ENCODE measurements around the gene KIF26B.
"Not testable (repeated sequence)": the region's sequence is repeated elsewhere in the genome, so short reads cannot be mapped to it uniquely, and the experiment has no call there.

Gene KIF26B

DNA sequence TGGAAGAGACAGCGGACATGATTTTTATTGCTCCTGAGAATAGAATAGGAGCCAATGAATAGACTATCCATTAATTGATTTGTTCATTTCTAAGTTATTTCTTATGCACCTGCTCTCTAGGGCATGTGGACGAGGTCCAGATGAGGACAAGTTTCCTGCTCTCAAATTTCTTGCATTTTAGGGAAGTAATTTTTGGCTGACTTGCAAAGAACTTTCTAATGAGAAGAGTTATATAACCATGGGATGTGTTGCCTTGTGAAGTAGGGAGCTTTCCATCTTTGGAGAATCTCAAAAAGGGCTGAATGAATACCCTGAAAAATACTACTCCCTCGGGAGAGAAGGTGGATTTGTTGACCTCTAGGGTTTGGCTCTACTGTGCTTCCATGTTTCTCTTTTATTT, 243.0 kb downstream of the KIF26B start:
- no peak for DNase-seq

DNA sequence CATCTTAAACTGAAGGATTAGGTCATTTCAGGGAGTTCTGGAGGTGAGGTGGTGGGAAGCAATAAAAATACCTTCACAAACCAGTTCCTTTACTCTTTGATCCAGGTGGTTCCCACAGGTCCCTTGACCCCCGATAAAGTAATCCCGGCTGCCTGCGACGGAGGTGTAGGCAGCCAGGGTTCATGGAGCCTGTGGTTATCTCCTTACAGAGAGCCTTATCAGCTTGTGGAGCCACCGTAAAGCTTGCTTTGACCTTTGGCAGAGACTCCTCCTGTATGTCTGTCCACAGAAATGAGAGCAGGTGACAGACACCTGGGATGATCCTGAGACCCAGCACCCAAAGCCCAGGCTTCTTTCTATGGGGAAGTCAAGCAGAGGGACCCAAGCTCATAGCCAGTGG, 243.4 kb downstream of the KIF26B start:
- no peak for DNase-seq

DNA sequence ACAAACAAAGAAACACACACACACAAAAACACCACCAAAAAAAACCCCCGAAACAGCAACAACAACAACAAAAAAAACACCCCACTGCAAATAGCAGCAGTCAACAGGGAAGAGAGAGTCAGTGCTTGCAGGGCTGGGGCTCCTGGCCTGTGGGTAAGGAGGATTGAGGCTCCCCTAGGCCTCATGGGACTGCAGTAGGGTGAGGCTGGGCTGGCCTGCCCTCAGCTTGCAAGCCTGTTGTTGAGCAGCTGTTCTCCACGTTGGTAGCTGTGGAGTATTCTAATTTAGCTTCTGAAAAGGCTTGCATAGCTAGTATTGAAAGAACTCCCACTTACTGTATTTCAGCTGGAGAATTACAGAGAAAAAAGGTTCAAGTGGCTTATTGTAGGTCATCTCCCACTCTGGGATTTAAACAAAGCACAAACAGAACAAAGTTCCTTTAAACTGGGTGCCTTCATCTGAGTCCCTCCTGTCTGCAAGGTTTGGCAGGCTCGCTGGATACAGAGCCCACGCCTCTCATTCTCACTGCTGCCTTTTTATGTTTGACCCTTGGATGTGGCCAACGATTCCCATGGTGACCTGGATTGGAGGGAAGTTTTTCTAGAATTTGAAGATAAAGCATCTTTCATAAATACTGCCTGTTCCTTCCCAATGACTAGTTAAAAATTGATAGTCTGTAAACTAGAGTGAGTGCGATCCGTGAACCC, 247.2 kb downstream of the KIF26B start:
- no peak for DNase-seq

DNA sequence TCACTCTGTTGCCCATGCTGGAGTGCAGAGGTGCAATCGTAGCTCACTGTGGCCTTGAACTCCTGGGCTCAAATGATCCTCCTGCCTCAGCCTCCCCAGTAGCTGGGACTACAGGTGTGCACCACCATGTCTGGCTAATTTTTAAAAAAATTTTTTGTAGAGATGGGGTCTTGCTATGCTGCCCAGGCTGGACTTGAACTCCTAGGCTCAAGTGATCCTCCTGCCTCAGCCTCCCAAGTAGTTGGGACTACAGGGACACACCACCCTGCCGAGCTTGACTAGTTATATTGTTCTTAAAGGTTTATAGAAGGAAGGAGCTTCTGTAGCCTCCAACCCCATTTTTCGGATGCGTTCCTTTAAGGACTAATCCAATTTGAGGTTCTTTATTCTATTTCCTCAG, 248.2 kb downstream of the KIF26B start:
- not testable (repeated sequence) for DNase-seq

DNA sequence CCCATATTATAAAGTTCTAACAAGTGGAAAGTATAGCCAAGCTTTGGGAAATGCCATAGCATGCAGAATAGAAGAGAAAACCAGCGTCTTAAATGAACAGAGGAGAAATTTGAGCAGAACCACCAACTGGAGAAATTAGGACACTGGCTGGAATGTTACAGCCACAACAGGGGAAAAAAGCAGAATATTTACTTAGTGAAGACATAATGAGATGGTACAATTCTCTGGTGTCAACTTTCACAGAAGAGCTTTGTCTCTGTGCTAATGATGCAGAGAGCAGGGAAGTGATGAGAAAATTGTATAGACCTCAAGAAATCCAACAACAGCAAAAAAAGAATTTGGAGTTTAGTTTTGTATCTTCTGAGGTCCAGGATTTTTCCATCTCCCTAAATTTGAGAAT, 249.7 kb downstream of the KIF26B start:
- no peak for DNase-seq

DNA sequence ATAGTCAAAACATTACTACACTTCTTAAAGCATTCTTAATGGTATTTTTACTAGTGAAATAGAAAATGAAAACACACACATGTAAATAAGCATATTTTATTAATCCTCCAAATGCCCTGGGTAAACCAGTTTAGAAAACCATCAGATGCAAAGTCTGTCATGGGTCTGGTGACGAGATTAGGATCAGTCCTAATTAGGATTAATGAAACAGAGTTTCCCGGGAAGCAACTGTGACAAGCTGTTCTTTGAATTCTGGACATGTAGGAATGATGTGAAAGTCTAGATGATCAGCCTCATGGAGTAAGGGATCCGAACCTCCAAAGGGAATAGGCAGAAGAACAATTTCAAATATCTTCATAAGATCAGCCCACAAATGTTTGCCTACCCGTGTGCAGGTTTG, 250.2 kb downstream of the KIF26B start:
- DNase-seq: no peak

DNA sequence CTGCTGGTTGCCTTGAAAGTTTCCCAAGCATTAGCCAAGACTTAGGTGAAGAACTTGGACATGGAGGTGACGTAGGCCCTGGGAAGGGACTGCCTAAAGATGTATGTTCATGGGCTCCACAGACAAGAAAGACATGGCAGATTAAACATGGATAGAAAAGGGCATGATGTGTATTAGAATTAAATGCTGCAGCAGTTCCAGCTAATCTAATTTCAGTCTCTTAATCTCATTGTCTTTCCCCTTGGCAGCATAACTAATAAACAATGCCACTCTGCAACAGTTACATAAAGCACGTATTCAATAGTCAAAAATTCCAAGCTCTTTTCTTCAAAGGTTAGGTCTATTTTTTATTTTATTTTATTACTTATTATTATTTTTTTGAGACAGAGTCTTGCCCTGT, 251.6 kb downstream of the KIF26B start:
- no peak for DNase-seq

DNA sequence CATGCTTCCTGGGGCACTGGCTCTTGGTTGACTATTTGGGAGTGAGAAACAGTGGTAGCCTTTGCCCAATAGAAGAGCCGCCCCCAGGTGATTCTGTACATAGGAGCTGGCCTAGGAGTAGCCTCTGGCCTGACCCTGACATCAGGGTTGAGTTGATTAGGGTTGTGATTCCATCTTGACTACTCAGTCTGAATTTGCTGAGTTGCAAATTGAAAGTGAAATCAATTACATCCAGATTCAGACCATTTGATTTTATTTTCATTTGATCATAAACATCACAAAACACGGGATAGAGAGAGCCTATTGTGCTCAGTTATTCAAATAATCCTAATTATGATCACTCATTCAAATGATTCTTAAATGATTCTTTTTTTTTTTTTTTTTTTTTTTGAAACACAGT, 253.2 kb downstream of the KIF26B start:
- DNase-seq: no peak

DNA sequence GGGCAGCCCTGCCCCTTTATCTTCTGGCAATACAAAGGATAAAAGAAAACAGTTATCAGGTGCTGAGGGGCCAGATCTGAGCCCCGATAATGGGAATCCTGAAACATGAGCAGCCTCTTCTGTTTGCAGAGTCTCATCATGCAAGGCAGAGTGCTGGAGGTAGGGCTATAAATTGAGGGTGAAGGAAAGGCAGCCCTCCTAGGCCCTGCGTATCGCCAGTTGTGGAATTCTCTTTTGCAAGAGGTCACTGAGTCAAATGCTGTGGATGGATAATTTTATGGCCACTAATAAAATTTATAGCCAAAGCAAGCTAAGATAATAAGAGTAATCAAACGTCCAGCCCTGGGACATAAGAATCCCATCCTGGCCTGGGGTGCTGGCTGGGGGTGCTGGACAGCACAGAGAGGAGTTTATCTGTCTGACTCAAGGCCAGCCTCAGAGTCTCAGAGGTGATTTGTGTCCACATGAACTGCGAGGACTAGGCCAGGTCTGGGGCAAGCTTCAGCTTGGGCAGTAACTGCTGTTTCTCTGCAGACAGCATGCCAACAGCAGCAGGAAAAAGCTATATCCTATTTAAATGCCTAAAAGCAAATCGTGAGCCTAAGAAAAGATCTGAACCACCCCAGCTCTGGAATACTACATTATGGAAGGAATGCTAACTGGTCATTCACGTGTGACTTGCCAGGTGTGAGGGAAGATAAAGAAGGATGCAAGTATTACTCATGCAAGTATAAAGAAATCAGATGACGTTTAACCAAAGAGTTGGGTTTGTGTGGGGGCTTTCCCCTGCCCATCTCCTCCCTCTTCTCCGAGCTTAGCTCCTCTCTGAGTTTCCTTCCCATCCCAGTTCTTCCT, 254.8 kb downstream of the KIF26B start:
- no peak for DNase-seq

DNA sequence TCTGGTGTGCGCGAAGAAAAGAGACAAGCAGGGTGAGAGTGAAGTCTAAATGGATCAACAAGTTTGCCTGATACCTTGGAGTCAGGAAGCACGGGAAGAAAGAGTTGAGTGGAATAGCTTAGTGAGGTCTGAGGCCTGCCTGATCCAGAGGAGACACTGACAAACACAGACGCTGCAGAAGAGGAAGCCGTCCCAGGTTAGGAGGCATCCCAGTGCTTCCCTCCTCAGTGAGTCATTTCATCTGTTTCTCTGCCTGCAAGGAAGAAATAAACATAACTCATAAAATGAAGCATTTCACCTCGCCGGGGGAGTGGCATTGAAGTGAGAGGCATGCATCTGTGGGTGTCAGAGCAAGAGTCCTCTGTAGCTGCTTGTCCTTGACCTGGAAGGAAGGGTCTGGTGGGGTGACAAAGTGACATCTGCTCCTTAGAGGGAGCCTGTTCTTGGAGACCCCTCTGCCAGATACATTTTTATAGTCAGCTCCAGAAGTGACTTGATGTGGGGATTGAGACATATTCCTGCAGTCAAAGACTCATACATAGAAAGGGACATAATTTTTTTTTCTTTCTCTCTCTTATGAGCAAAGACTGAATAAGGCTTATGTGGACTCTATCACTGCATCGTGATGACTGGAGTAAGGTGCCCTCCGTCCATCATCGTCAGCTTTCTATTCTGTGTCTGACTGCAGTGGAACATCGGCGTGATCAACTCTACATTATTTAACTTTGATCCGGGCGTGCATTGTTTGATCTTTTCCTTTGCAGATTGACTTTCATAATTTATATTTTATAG, 256.7 kb downstream of the KIF26B start:
- no peak for DNase-seq

DNA sequence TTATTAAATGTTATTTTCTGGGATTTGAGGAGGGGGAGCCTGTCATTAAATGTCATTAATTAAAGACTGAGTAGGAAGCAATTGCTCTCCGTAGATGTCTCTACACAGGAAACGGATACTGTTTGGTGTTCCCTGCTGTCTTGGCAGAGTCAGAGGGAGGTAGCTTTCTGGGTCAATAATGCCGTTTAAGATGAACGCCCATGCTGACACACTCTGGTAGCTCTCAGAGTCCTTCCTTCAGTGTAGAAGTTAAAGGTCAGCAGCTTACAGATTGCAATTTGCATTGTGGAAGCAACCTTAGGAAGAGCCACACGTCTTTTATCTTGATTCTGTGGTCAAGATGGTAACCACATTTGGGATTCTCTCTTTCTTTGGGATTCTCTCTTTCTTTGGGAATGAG, 257.5 kb downstream of the KIF26B start:
- no peak for DNase-seq

DNA sequence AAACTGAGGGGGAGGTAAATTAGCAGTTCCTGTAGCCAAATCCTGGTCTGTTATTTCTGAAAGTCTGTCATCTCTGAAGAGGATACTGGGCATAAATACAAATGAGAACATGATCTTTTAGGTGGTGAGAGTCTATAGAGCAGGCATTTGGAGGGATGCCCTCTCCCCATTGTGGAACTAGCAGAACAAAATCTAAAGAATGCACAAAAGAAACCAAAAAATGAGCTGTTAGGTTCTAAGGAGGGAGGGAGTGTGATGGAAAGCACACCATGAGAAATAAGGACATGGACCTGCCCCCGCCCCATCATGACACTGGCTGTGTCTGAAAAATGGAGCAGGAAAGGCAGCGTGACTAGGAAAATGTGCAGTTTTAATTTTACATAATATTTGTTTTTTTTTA, 262.0 kb downstream of the KIF26B start:
- DNase-seq: no peak

DNA sequence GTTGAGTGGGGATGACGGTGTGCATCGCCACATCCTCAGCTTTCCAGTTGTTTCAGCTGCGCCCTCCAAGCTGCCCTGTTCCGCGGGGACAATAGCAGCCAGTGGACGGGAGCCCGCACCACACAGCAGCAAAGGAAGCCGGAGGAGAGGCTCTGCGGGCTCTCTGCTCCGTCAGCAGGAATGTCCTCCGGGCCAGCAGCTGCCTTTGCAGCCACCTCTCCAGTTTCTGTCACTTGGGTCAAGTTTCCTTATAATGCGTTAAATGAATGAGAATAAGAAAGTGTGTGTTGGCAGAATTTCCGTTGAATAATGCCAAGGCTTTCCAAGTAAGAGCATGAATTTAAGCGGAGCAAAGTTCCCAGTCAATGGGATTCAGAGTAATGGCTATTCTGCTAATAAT, 263.3 kb downstream of the KIF26B start:
- DNase-seq: no peak

DNA sequence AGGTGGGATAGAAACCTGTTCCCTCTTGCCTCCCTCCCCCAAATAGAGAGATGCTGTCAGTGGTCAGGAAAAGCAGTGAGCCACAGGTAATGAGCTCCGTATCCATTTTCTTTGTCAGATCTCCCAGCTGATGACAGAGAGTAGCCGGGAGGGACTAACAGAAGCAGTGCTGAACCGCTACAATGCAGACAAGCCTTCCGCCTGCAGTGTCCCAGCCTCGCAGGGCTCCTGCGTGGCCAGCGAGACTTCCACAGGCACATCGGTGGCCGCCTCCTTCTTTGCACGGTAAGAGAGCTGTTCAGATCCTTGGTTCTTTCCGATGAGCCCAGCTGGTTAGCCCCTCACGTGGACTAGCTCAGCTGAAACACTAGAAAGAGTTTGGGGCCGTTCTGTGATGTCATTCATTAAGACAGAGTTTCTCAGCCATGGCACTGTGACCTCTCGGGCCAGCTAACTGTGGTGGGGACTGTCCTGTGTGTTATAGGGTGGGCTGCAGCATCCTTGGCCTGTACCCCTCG, 264.7 kb downstream of the KIF26B start:
- DNase-seq: no peak

DNA sequence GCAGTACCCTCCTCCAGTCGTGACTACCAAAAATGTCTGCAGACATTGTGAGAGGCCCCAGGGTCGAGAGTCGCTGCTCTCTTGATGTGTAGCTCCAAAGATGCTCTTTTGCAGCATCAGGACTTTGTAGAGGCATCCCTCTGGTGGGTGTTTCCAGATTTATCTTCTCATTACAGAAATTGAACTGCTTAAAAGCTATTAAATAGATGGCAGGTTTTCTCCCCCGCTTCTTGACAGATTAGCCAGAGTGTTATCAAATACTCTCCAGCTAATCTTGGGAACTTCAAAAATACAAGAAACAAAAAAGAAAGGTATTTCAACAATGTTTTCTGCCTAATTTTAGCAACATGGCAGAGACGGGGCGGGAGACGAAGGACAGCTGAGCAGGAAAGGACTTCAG, 265.2 kb downstream of the KIF26B start:
- no peak for DNase-seq

DNA sequence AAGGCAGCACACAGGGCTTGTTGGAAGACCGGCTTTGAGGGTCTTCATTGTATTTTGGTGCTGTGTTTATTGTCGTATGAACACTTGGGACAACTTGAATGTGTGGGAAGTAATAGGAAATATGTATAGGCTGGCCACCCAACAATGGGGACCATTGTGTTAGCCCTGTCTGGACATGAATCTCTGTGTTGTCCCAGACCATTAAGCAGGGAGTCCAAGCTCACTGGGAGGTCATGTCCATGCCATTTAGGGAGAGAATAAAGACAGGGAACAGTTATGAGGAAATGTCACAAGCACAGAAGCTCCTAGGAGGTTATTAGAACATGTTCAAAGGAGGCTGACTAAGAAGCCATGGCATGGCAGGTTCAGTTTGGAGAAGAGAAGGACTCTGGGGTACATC, 266.1 kb downstream of the KIF26B start:
- DNase-seq: no peak

DNA sequence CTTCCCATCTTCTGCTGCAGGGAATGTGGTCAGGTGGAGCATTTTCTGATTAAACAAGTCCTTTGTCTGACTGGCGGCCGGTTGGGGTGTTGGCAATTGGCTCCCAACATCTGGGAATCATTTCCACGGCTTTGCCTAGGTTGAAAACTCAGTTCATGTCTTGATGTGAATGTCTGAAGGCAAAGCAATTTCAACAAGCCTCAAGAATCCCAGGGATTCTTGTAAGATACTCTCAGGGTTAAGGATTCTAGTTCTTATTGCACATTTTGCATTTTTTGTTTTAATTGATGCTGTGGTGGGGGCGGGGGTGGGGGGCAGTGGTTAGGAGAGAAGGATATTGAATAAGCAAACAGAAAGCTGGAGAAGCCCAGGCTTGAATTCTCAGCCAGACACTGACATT, 273.9 kb downstream of the KIF26B start:
- no peak for DNase-seq

DNA sequence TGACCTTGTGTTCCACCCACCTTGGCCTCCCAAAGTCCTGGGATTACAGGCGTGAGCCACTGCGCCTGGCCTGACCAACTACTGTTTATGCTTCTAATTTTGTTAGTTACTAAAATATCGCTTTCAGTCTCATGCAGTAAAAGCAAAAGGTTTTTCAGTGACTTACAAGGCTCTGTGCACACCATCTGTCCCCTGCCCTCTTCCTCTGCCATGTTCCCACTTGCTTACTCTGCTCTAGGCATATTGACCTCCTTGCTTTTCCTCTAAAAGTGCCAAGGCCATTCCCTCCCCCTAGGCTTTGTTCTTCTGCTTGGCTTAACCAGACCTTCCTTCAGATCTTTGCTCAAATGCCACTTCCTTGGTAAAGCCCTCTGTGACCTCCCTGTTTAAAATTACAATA, 276.9 kb downstream of the KIF26B start:
- DNase-seq: no peak

DNA sequence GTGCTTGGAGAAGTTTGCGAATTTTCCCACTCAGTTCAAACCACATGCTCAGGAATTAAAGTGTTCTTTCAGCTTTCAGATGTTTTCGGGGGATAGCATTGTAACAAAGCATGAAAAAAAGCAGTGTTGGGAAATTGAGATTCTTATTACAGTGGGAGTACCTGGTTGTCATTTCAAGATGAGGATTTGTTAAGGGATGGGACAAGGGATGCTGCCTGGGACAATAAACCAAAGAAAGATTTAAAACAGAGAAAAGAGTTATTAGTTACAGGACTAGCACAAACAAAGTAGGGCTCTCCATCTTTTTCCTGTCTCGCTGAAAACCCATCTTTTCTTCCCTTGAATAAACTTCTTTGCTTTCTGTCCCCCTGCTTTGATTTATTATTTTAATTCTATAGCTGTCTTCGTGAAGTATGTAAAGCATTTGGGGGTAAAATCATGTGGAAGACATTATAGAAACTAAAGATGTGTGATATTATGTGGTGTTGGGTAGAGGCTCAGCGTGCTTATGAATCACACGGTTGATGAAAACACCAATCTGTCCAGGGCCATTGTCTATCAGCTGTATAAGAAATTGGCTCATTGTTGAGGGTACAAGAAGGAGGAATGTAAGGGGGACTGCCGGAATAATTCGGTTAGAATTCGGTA, 277.6 kb downstream of the KIF26B start:
- DNase-seq: no peak

DNA sequence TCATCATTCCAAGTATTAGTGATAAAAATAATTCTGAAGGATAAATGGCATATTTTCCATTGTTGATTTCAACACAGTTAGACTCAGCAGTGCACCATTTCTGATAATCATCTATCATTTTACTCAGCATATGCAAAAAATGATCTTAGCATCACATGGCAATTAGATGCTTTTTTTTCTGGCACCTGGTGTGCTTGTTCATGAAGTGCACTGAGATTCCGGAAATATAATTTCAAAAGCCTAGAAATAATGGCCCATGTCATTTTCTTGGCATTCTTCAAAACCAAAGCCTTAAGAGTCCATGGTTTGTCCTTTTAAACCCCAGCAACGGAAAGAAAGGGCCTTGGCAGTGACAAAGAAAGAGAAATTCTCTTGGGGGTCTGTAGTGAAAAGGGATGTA, 278.8 kb downstream of the KIF26B start:
- DNase-seq: no peak

DNA sequence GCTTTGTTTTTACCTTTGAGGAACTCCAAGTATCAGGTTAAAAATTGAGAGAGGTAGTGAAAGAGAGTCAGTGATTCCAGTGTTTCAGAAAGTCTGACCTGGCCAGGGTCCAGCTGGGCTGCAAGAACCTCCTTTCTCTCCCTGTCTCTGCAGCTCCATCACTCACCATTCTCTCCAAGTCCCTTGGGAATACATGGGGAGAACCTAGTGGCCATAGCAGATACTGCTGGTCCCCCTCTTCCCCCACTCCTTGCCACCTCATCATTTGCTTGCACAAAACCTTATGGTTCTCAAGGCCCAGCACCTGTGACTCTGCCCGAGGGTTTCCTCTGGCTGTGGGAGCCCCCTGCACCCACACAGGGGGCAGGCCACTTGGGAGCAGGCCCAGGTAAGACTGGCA, 279.5 kb downstream of the KIF26B start:
- DNase-seq: no peak

DNA sequence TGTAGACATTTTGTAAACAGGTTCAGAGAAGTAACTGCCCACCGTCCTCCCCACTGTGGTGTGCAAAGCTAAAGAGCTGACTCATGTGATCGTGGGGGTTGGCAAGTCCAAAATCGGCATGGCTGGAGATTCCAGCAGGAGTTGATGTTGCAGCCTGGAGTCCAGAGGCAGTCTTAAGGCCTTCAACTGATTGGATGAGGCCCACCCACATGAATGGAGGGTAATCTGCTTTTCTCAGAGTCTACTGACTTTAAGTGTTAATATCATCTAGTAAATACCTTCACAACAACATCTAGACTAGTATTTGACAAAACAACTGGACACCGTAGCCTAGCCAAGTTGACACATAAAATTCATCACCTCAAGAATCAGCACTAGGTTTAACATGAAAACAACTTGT, 281.6 kb downstream of the KIF26B start:
- DNase-seq: no peak
